ENCODE data around the gene GNG11. TPM values are rescaled to one million over a fixed set of nuclear protein-coding genes. Genes with fewer than 3 reads are reported as not detected.

Gene GNG11
- 1 to 10 TPM; 6.1 to 8.9 TPM for total RNA-seq

DNA sequence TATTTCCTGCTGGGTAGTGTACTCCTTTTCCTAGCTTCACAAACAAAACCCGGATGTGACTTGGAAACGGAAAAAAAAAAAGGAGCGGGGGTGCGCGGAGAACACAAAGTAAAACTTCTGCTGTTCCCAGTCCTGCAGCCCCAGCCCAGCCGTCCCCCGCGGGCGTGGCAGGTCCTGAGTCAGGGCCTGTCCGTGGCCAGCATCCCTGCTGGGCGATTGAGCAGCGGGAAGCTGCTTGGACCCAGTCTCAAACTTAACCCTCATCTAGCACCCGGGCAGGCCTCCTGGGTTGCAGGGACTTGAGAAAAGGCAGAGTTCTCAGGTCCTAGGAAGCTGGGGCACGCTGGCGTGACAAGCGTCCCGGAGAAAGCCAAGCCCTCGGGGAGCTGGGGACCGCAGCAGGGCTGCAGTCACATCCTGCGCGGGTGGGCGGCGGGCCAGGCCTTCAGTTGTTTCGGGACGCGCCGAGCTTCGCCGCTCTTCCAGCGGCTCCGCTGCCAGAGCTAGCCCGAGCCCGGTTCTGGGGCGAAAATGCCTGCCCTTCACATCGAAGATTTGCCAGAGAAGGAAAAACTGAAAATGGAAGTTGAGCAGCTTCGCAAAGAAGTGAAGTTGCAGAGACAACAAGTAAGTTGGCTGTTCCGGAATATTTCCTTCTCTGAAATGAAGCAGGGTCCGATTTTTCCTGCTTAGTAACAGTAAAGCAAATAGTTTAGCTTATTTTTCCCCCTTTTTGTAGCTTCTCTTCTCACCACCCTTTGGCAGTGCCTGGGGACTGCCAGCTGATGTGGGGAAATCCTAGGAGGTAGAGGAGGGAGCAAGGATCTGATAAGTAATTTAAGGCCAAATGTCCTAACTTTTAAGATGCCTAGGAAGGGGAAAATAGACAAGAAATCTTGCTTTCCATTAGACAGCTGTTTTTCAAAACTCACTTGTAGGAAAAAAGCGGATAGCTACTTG lies at the start of gene GNG11:
TSS of gene GNG11 (plus strand) at position 129 of the 960 bp plus-strand sequence. CDS start at position 532, 403 bp downstream.
- Histone ChIP-seq H3K27ac (peak within 1 kb of the TSS; percentile 74 to 75), H3K4me1 (replicated peaks) (no peaks in the 10 kb centered on the region), H3K27me3 (replicated peaks; ENCODE audit: insufficient read depth) (no peaks in the 10 kb centered on the region), H3K9me3 (no peaks in the 10 kb centered on the region), H3K36me3 (no peaks in the 10 kb centered on the region), H3K4me3 (peak within 1 kb of the TSS; percentile 40)
- DNase-seq (ENCODE audit: low spot score), result peak; percentile 55
- TF ChIP-seq POLR2AphosphoS5 (IDR thresholded peaks at IDR 0.05) (peak; percentile 10), POLR2A (IDR thresholded peaks at IDR 0.05) (no peak)
- WGBS, result 2% methylated on average over 39 of the region's 39 CpGs
- intact Hi-C loops (cut with DNase I), result no loop called here

DNA sequence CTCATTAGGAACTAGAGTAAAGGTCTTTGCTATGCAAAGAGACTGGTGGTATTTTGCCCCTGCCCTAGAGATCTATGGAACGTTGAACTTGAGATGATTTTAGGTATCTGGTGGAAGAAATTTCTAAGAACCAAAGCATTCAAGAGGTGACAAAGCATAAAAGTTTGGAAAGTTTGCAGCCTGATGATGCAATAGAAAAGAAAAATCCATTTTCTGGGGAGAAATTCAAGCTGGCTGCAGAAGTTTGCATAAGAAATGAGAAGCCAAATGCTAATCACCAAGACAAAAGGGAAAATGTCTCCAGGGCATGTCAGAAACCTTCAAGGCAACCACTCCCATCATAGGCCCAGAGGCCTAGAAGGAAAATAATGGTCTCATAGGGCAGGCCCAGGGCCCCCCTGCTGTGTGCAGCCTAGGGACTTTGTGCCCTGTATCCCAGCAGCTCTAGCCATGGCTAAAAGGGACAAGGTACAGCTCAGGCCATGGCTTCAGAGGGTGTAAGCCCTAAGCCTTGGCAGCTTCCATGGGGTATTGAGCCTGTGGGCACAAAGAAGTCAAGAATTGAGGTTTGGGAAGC lies 47.4 kb upstream of the GNG11 start:
- 82% methylated on average over 1 of the region's 1 CpG for WGBS

DNA sequence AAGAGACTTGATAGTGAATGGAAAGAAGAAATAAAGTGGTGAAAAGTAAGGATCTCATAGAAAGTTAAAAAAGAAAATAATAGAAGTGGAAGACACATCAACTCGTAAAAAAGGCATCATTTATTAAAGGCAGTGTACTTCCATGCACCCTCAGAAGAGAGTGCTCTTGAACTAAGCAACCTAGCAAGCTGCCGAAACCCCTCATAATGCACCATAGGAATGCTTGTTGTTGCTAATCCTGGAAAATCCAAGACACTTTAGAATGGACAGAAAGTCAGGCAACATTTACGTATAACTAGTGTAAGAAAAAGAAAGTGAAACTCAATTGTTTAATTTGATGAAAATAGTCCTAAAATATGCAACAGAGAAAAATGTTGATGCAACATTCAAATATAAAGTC lies 43.8 kb upstream of the GNG11 start:
- H3K4me1 ChIP-seq (replicated peaks), result no peaks in the 10 kb centered on the region
- no peak for TF ChIP-seq POLR2AphosphoS5 (IDR thresholded peaks at IDR 0.05)
- TF ChIP-seq POLR2A (IDR thresholded peaks at IDR 0.05), result no peak
- TF ChIP-seq CTCF (IDR thresholded peaks at IDR 0.05), result no peak
- no peak for DNase-seq (ENCODE audit: low spot score)
- WGBS, result 91% methylated on average over 3 of the region's 3 CpGs
- no peaks in the 10 kb centered on the region for H3K36me3 ChIP-seq
- no peaks in the 10 kb centered on the region for H3K27me3 ChIP-seq (replicated peaks; ENCODE audit: insufficient read depth)
- no peaks in the 10 kb centered on the region for H3K9me3 ChIP-seq
- no peak overlapping the region for H3K4me3 ChIP-seq
- intact Hi-C loops (cut with DNase I), result no loop called here
- no peak overlapping the region for H3K27ac ChIP-seq

More for the DNA sequence above, 47.4 kb upstream of the GNG11 start:
- Histone ChIP-seq H3K4me1 (replicated peaks) (no peaks in the 10 kb centered on the region), H3K4me3 (no peak overlapping the region), H3K27ac (no peak overlapping the region), H3K9me3 (no peaks in the 10 kb centered on the region), H3K36me3 (no peaks in the 10 kb centered on the region), H3K27me3 (replicated peaks; ENCODE audit: insufficient read depth) (no peaks in the 10 kb centered on the region)
- DNase-seq (ENCODE audit: low spot score), result no peak
- intact Hi-C loops (cut with DNase I), result no loop called here
- TF ChIP-seq CTCF (IDR thresholded peaks at IDR 0.05), result no peak
- TF ChIP-seq POLR2AphosphoS5 (IDR thresholded peaks at IDR 0.05), result no peak
- TF ChIP-seq POLR2A (IDR thresholded peaks at IDR 0.05), result no peak

DNA sequence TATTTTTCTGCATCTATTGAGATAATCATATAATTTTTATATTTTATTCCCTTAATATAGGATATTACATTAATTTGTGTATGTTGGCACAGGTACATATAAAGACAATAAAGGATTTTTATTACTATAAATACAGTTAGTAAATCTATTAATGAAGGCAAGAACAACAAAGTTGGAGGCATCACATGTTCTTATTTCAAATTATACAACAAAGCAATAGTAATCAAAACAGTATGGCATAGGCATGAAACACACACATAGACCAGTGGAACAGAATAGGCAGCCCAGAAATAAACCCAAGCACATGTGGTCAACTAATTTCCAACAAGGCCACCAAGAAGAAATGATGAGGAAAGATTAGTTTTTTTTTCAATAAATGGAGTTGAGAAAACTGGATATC lies 42.2 kb upstream of the GNG11 start:
- H3K4me1 ChIP-seq (replicated peaks), result no peaks in the 10 kb centered on the region
- no peak for TF ChIP-seq POLR2AphosphoS5 (IDR thresholded peaks at IDR 0.05)
- no peak for TF ChIP-seq POLR2A (IDR thresholded peaks at IDR 0.05)
- TF ChIP-seq CTCF (IDR thresholded peaks at IDR 0.05), result no peak
- no peak overlapping the region for H3K4me3 ChIP-seq
- H3K36me3 ChIP-seq, result no peaks in the 10 kb centered on the region
- intact Hi-C loops (cut with DNase I), result no loop called here
- no peaks in the 10 kb centered on the region for H3K9me3 ChIP-seq
- H3K27me3 ChIP-seq (replicated peaks; ENCODE audit: insufficient read depth), result no peaks in the 10 kb centered on the region
- DNase-seq (ENCODE audit: low spot score), result no peak
- no peak overlapping the region for H3K27ac ChIP-seq

- intact Hi-C loops (cut with DNase I), result no loop called here
- Histone ChIP-seq H3K4me1 (replicated peaks) (no peaks in the 10 kb centered on the region), H3K27me3 (replicated peaks; ENCODE audit: insufficient read depth) (no peaks in the 10 kb centered on the region), H3K4me3 (no peak overlapping the region), H3K9me3 (no peaks in the 10 kb centered on the region), H3K27ac (no peak overlapping the region), H3K36me3 (no peaks in the 10 kb centered on the region)
- TF ChIP-seq CTCF (IDR thresholded peaks at IDR 0.05) (no peak), POLR2AphosphoS5 (IDR thresholded peaks at IDR 0.05) (no peak), POLR2A (IDR thresholded peaks at IDR 0.05) (no peak)
- DNase-seq (ENCODE audit: low spot score), result no peak
Observed at GRCh38 chr7:93882468-93882867, 39.1 kb upstream of the GNG11 start.
